ENCODE data around the gene C1orf216. TPM values are rescaled to one million over a fixed set of nuclear protein-coding genes. Genes with fewer than 3 reads are reported as not detected.

Gene C1orf216
- total and polyA plus RNA-seq, 10 of the 15 experiments (the other 5 are each of a cell fraction or from before 2014, with no cell fraction given): 2.9 to 17.2 (median 11.3) TPM

GRCh38 chr1:35666216-35666615, 52.5 kb downstream of the C1orf216 start:
- no peaks in the 10 kb centered on the region for H3K9me3 ChIP-seq (replicated peaks; ENCODE audit: control insufficient read depth, insufficient read depth, low read length)
- no peak overlapping the region for H3K9ac ChIP-seq (ENCODE audit: control insufficient read depth, insufficient read depth, low read length)
- intact Hi-C loops (cut with micrococcal nuclease; ENCODE audit: unreplicated experiment): no loop called here
- no peak overlapping the region for H3K4me2 ChIP-seq (ENCODE audit: control insufficient read depth, insufficient read depth)
- ATAC-seq (no peak), DNase-seq (ENCODE audit: low read depth, low spot score) (no peak), FAIRE-seq (no peak)
- no peak overlapping the region for H3K4me3 ChIP-seq
- ChIA-PET RAD21 (ENCODE audit: unreplicated experiment) (no interaction called here), SMC1A (ENCODE audit: uncharacterized antibody, unreplicated experiment) (interaction anchor here (0.6 kb wide), 1 partner anchor 110 kb away, joined by 3 read pairs; no protein-coding TSS in a partner anchor), CTCF (no interaction called here), POLR2A (no interaction called here)
- H2AFZ ChIP-seq (ENCODE audit: control insufficient read depth, low read depth, low read length): no peak overlapping the region
- no TSS peak for BruUV-seq (replicated peaks)
- H3K79me2 ChIP-seq (ENCODE audit: control insufficient read depth, insufficient read depth, low read length): no peaks in the 10 kb centered on the region
- H3K27me3 ChIP-seq (replicated peaks in 1 of 2; ENCODE audit: control insufficient read depth in 2 of 2, insufficient read depth in 2 of 2, low read length in 1 of 2): peaks cover 2 to 4% of the 10 kb centered on the region in 2 experiments; a peak in 3 of 4 replicates
- no peaks in the 10 kb centered on the region for H3K36me3 ChIP-seq (ENCODE audit: control insufficient read depth in 2 of 2, insufficient read depth in 2 of 2, low read length in 1 of 2)
- no peaks in the 10 kb centered on the region for H4K20me1 ChIP-seq (ENCODE audit: control insufficient read depth, insufficient read depth)
- 52% methylated on average over 2 of the region's 2 CpGs for WGBS (ENCODE audit: insufficient coverage, insufficient replicate concordance, low lambda C conversion rate, missing lambda C conversion rate)
- in situ Hi-C loops (cut with MboI): no loop called here
- no peaks in the 10 kb centered on the region for H3K4me1 ChIP-seq (ENCODE audit: control insufficient read depth, insufficient read depth, low read length)
- no peak overlapping the region for H3K27ac ChIP-seq (ENCODE audit: control insufficient read depth, insufficient read depth)
- TF ChIP-seq LARP7 (IDR thresholded peaks at IDR 0.05) (no peak), TAF1 (IDR thresholded peaks at IDR 0.05; ENCODE audit: borderline replicate concordance, low read depth, low read length) (no peak), GATAD2B (conservative IDR thresholded peaks at IDR 0.05; ENCODE audit: low read depth) (no peak)

Other genes with a start within 250 kb of the C1orf216 start
Only the 7 nearest of the 8 such genes appear.
- 22.6 and 24.3 TPM in 2 replicates for gene KIAA0319L, start 161.5 kb downstream of the C1orf216 start, total RNA-seq (2014; rRNA removed)
- gene KIAA0319L, start 161.5 kb downstream of the C1orf216 start, total RNA-seq (2014; rRNA removed; fragmentation: Illumina TruSeq; extraction: Trizol): 20.7 and 22.1 TPM in 2 replicates
- gene KIAA0319L, start 161.5 kb downstream of the C1orf216 start, total RNA-seq (2021): 26.9 and 30.3 TPM in 2 replicates
- 57.8 and 63.2 TPM in 2 replicates for gene KIAA0319L, start 161.5 kb downstream of the C1orf216 start, polyA plus RNA-seq (2011; rRNA removed)
- 26.7 and 35.3 TPM in 2 replicates for gene KIAA0319L, start 161.5 kb downstream of the C1orf216 start, polyA plus RNA-seq (2014; fragmentation: Illumina TruSeq; extraction: Trizol)
- 1 to 10 TPM; 2.6 to 5.9 TPM for gene KIAA0319L, start 161.5 kb downstream of the C1orf216 start, polyA plus RNA-seq (2014; fragmentation: Nextera tagmentation; extraction: Ambion mirVana)
- gene KIAA0319L, start 161.5 kb downstream of the C1orf216 start, polyA plus RNA-seq (2014; rRNA removed): 23.6 and 26.1 TPM in 2 replicates
- gene KIAA0319L, start 161.5 kb downstream of the C1orf216 start, polyA plus RNA-seq (2016; fragmentation: Nextera tagmentation; extraction: Ambion mirVana): 10 to 100 TPM; 24.7 to 26.5 TPM
- 11.2 and 14.8 TPM in 2 replicates for gene NCDN, start 161.1 kb downstream of the C1orf216 start, total RNA-seq (2014; rRNA removed)
- gene NCDN, start 161.1 kb downstream of the C1orf216 start, total RNA-seq (2014; rRNA removed; fragmentation: Illumina TruSeq; extraction: Trizol): 5.3 and 6.0 TPM in 2 replicates
- gene NCDN, start 161.1 kb downstream of the C1orf216 start, total RNA-seq (2021): 22.2 and 25.5 TPM in 2 replicates
- gene NCDN, start 161.1 kb downstream of the C1orf216 start, polyA plus RNA-seq (2011; rRNA removed): 1.9 and 5.4 TPM in 2 replicates
- 3.3 and 7.0 TPM in 2 replicates for gene NCDN, start 161.1 kb downstream of the C1orf216 start, polyA plus RNA-seq (2014; fragmentation: Illumina TruSeq; extraction: Trizol)
- 1 to 10 TPM; 1.8 to 2.0 TPM for gene NCDN, start 161.1 kb downstream of the C1orf216 start, polyA plus RNA-seq (2014; fragmentation: Nextera tagmentation; extraction: Ambion mirVana)
- 17.0 and 21.0 TPM in 2 replicates for gene NCDN, start 161.1 kb downstream of the C1orf216 start, polyA plus RNA-seq (2014; rRNA removed)
- gene NCDN, start 161.1 kb downstream of the C1orf216 start, polyA plus RNA-seq (2016; fragmentation: Nextera tagmentation; extraction: Ambion mirVana): 10 to 100 TPM; 23.5 to 24.6 TPM
- gene TFAP2E, start 145.6 kb downstream of the C1orf216 start, total RNA-seq (2014; rRNA removed): 0.34 and 0.76 TPM in 2 replicates
- gene TFAP2E, start 145.6 kb downstream of the C1orf216 start, total RNA-seq (2014; rRNA removed; fragmentation: Illumina TruSeq; extraction: Trizol): 0.27 and 0.60 TPM in 2 replicates
- gene TFAP2E, start 145.6 kb downstream of the C1orf216 start, total RNA-seq (2021): 0.85 and 0.93 TPM in 2 replicates
- gene TFAP2E, start 145.6 kb downstream of the C1orf216 start, polyA plus RNA-seq (2011; rRNA removed): 0.10 TPM in 1 of 2 replicates, not detected in the other
- gene TFAP2E, start 145.6 kb downstream of the C1orf216 start, polyA plus RNA-seq (2014; fragmentation: Illumina TruSeq; extraction: Trizol): 0.52 and 0.71 TPM in 2 replicates
- gene TFAP2E, start 145.6 kb downstream of the C1orf216 start, polyA plus RNA-seq (2014; fragmentation: Nextera tagmentation; extraction: Ambion mirVana): under 1 TPM; 0.22 to 0.52 TPM
- gene TFAP2E, start 145.6 kb downstream of the C1orf216 start, polyA plus RNA-seq (2014; rRNA removed): 1.1 and 1.4 TPM in 2 replicates
- gene TFAP2E, start 145.6 kb downstream of the C1orf216 start, polyA plus RNA-seq (2016; fragmentation: Nextera tagmentation; extraction: Ambion mirVana): 1 to 10 TPM in 1 of 2 experiments, under 1 TPM in 1; 0.24 to 1.0 TPM
- 71.7 and 78.0 TPM in 2 replicates for gene PSMB2, start 77.4 kb downstream of the C1orf216 start, total RNA-seq (2014; rRNA removed)
- 83.6 and 85.3 TPM in 2 replicates for gene PSMB2, start 77.4 kb downstream of the C1orf216 start, total RNA-seq (2014; rRNA removed; fragmentation: Illumina TruSeq; extraction: Trizol)
- gene PSMB2, start 77.4 kb downstream of the C1orf216 start, total RNA-seq (2021): 115 and 120 TPM in 2 replicates
- gene PSMB2, start 77.4 kb downstream of the C1orf216 start, polyA plus RNA-seq (2011; rRNA removed): 76.5 and 119 TPM in 2 replicates
- gene PSMB2, start 77.4 kb downstream of the C1orf216 start, polyA plus RNA-seq (2014; fragmentation: Illumina TruSeq; extraction: Trizol): 169 and 187 TPM in 2 replicates
- 100 to 1,000 TPM; 289 to 299 TPM for gene PSMB2, start 77.4 kb downstream of the C1orf216 start, polyA plus RNA-seq (2014; fragmentation: Nextera tagmentation; extraction: Ambion mirVana)
- 116 and 122 TPM in 2 replicates for gene PSMB2, start 77.4 kb downstream of the C1orf216 start, polyA plus RNA-seq (2014; rRNA removed)
- gene PSMB2, start 77.4 kb downstream of the C1orf216 start, polyA plus RNA-seq (2016; fragmentation: Nextera tagmentation; extraction: Ambion mirVana): 100 to 1,000 TPM; 249 TPM
- 26.0 and 31.3 TPM in 2 replicates for gene CLSPN, start 51.1 kb upstream of the C1orf216 start, total RNA-seq (2014; rRNA removed)
- gene CLSPN, start 51.1 kb upstream of the C1orf216 start, total RNA-seq (2014; rRNA removed; fragmentation: Illumina TruSeq; extraction: Trizol): 45.3 and 46.8 TPM in 2 replicates
- gene CLSPN, start 51.1 kb upstream of the C1orf216 start, total RNA-seq (2021): 30.7 and 34.6 TPM in 2 replicates
- 16.0 and 22.4 TPM in 2 replicates for gene CLSPN, start 51.1 kb upstream of the C1orf216 start, polyA plus RNA-seq (2011; rRNA removed)
- 39.8 and 42.9 TPM in 2 replicates for gene CLSPN, start 51.1 kb upstream of the C1orf216 start, polyA plus RNA-seq (2014; fragmentation: Illumina TruSeq; extraction: Trizol)
- 10 to 100 TPM; 13.9 to 16.6 TPM for gene CLSPN, start 51.1 kb upstream of the C1orf216 start, polyA plus RNA-seq (2014; fragmentation: Nextera tagmentation; extraction: Ambion mirVana)
- 18.9 and 24.0 TPM in 2 replicates for gene CLSPN, start 51.1 kb upstream of the C1orf216 start, polyA plus RNA-seq (2014; rRNA removed)
- gene CLSPN, start 51.1 kb upstream of the C1orf216 start, polyA plus RNA-seq (2016; fragmentation: Nextera tagmentation; extraction: Ambion mirVana): 10 to 100 TPM; 21.0 to 21.1 TPM
- gene AGO4, start 89.1 kb upstream of the C1orf216 start, total RNA-seq (2014; rRNA removed): 5.6 and 8.4 TPM in 2 replicates
- 6.0 and 6.9 TPM in 2 replicates for gene AGO4, start 89.1 kb upstream of the C1orf216 start, total RNA-seq (2014; rRNA removed; fragmentation: Illumina TruSeq; extraction: Trizol)
- 5.0 and 7.9 TPM in 2 replicates for gene AGO4, start 89.1 kb upstream of the C1orf216 start, total RNA-seq (2021)
- 2.3 and 2.4 TPM in 2 replicates for gene AGO4, start 89.1 kb upstream of the C1orf216 start, polyA plus RNA-seq (2011; rRNA removed)
- 5.9 and 7.7 TPM in 2 replicates for gene AGO4, start 89.1 kb upstream of the C1orf216 start, polyA plus RNA-seq (2014; fragmentation: Illumina TruSeq; extraction: Trizol)
- 1 to 10 TPM; 1.2 to 1.4 TPM for gene AGO4, start 89.1 kb upstream of the C1orf216 start, polyA plus RNA-seq (2014; fragmentation: Nextera tagmentation; extraction: Ambion mirVana)
- gene AGO4, start 89.1 kb upstream of the C1orf216 start, polyA plus RNA-seq (2014; rRNA removed): 4.0 and 4.1 TPM in 2 replicates
- gene AGO4, start 89.1 kb upstream of the C1orf216 start, polyA plus RNA-seq (2016; fragmentation: Nextera tagmentation; extraction: Ambion mirVana): 1 to 10 TPM; 1.5 to 1.6 TPM
- gene AGO1, start 164.3 kb upstream of the C1orf216 start, total RNA-seq (2014; rRNA removed): 7.0 and 7.8 TPM in 2 replicates
- 7.8 TPM in 2 replicates for gene AGO1, start 164.3 kb upstream of the C1orf216 start, total RNA-seq (2014; rRNA removed; fragmentation: Illumina TruSeq; extraction: Trizol)
- gene AGO1, start 164.3 kb upstream of the C1orf216 start, total RNA-seq (2021): 24.0 and 24.2 TPM in 2 replicates
- 8.2 and 14.5 TPM in 2 replicates for gene AGO1, start 164.3 kb upstream of the C1orf216 start, polyA plus RNA-seq (2011; rRNA removed)
- gene AGO1, start 164.3 kb upstream of the C1orf216 start, polyA plus RNA-seq (2014; fragmentation: Illumina TruSeq; extraction: Trizol): 9.7 and 11.8 TPM in 2 replicates
- 1 to 10 TPM; 1.8 to 3.3 TPM for gene AGO1, start 164.3 kb upstream of the C1orf216 start, polyA plus RNA-seq (2014; fragmentation: Nextera tagmentation; extraction: Ambion mirVana)
- gene AGO1, start 164.3 kb upstream of the C1orf216 start, polyA plus RNA-seq (2014; rRNA removed): 9.8 and 10.2 TPM in 2 replicates
- 1 to 10 TPM; 7.7 to 8.4 TPM for gene AGO1, start 164.3 kb upstream of the C1orf216 start, polyA plus RNA-seq (2016; fragmentation: Nextera tagmentation; extraction: Ambion mirVana)